GM21825 (cell line): ENCODE results near the gene ARX.
A peak's percentile ranks its signal among the peaks of the same experiment; 100 is the strongest.

Source experiments
- ATAC-seq: cut with Tn5 transposase; IDR thresholded peaks from one replicate; pipeline ENCODE4 v1.9.1; 2021; ENCODE audit warnings: mild to moderate bottlenecking, moderate library complexity; ENCODE audit not compliant: unreplicated experiment

The ARX gene

GRCh38 chrX:25015486-25016360 is at the start of gene ARX:
Gene ARX, minus strand, starts transcription at chrX:25015965. Its CDS starts 228 bp downstream, at chrX:25015737.
- no peak for ATAC-seq

DNA sequence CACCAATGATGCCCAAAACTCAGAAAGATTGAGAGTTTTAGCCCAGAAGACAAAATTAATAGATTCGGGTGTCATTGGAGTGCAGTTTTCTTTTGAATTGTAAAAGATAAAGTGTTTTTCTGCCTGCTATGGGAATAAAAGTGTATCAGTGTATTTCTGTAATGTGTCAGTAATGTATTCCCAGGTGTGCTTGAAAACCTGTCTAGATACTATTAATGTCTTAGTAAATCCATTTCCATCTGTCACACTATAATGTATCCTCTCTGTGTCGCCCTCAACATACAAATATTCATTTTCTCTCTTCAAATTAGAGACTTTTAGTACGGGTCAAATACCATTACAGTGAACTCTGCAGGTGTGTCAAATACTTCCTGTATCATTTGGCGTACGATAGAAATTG is 43.5 kb upstream of the ARX start:
- ATAC-seq = no peak

GRCh38 chrX:25052798-25053534 is 37.2 kb upstream of the ARX start:
- ATAC-seq = no peak

GRCh38 chrX:25049971-25050370 is 34.2 kb upstream of the ARX start:
- ATAC-seq = no peak

DNA sequence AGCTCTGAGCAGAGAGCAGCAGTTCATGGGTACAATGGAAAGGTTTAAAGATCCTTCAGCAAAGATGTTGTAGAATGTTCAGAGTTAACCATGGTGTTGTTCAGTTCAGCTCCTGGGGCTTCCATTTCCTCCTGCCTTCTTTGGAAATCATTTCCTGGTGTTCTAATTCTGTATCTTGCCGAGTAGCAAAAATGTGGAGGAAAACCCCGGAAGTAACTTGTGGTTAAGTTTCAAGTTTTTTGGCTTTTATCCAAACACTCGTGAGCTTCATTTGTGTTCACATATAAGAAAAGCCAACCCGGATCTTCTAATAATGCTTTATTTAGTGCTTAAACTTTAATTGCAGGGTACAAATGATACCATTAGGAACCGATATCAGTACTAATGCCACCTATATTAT is 33.6 kb upstream of the ARX start:
- no peak for ATAC-seq

GRCh38 chrX:25048178-25048577 is 32.4 kb upstream of the ARX start:
- no peak for ATAC-seq

GRCh38 chrX:25043192-25043591 is 27.4 kb upstream of the ARX start:
- no peak for ATAC-seq

- ATAC-seq = no peak
Observed at GRCh38 chrX:25039036-25039435, 23.3 kb upstream of the ARX start.

- no peak for ATAC-seq
Observed at GRCh38 chrX:25034889-25035288, 19.1 kb upstream of the ARX start.

DNA sequence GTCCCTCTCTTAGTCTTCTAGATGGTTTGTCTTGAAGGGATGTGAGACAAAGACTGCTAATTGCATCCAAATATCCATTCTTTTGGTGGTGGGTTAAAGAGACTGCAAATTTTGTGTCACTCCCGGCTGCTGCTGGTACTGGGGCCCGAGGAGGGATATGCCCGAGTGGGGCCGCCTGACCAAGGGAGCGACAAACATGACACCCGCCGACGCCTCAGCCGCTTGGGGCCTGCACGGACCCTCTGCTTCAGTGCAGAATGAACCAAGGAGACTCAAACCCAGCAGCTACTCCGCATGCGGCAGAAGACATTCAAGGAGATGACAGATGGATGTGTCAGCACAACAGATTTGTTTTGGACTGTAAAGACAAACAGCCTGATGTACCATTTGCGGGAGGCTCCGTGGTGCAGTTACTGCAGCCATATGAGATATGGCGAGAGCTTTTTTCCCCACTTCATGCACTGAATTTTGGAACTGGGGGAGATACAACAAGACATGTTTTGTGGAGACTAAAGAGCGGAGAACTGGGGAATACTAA is 13.6 kb upstream of the ARX start:
- no peak for ATAC-seq

DNA sequence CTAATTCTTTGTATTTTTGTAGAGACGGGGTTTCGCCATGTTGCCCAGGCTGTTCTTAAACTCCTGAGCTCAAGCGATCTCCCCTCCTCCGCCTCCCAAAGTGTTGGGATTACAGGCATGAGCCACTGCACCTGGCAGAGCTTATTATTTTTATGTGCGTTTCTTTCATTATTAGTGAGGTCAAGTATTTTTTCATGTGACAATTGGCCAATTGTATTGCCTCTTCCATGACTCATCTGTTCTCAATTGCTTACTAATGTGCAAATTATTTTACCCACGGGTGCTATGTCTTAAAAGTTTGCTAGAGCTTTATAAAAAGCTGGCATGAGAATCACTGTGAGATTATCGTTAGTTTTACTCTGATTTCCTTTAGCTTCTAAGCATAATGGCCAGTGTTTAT is 13.0 kb upstream of the ARX start:
- ATAC-seq = no peak

GRCh38 chrX:25026576-25026975 is 10.8 kb upstream of the ARX start:
- ATAC-seq = no peak

GRCh38 chrX:25025615-25026014 is 9.8 kb upstream of the ARX start:
- ATAC-seq = no peak

GRCh38 chrX:25023908-25024307 is 8.1 kb upstream of the ARX start:
- no peak for ATAC-seq

DNA sequence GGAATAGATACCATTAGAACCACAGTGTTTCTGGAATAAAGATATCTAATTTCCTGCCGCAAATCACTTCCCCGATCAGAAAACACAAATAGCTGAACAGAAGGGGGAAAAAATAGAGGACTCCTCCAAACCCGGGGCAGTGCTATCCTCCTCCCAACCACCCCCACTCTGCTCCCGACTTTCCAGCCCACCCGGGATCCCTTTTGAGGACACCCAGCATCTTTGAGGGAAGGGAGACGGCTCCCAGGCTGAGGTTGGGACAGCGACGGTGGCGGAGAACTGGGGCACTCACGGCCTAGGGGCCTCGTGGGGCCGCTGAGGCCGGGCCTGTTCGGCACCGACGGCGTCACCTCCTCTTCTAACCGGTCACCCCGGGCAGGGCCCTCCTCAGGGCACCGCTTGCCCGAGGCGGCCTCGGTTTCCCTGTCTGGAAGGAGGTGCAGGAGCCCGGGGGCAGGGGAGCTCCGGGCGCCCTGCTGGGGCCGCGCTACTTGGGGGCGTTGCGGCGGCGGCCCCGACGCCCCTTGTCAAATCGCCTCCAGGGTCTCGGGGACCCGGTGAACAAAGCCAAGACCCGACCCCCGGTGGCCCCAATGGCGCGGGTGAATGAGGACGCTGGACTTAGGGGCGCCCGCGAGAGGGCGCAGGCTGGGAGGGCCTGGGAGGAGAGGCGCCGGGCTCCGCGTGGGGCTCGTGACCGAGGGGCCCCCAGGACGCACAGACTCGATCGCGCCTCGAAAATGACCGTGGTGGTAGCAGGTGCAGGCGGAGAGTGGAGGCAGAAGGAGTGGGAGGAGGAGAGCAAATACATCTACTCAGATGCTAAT is 6.9 kb upstream of the ARX start:
- ATAC-seq = no peak

- ATAC-seq = peak; percentile 63
Observed at GRCh38 chrX:25020905-25021449, 5.2 kb upstream of the ARX start.

- ATAC-seq = peak; percentile 27
Observed at GRCh38 chrX:25020391-25020904, 4.7 kb upstream of the ARX start.

- ATAC-seq = no peak
Observed at GRCh38 chrX:25019707-25020390, 4.1 kb upstream of the ARX start.

GRCh38 chrX:25018682-25019081 is 2.9 kb upstream of the ARX start:
- ATAC-seq = no peak

DNA sequence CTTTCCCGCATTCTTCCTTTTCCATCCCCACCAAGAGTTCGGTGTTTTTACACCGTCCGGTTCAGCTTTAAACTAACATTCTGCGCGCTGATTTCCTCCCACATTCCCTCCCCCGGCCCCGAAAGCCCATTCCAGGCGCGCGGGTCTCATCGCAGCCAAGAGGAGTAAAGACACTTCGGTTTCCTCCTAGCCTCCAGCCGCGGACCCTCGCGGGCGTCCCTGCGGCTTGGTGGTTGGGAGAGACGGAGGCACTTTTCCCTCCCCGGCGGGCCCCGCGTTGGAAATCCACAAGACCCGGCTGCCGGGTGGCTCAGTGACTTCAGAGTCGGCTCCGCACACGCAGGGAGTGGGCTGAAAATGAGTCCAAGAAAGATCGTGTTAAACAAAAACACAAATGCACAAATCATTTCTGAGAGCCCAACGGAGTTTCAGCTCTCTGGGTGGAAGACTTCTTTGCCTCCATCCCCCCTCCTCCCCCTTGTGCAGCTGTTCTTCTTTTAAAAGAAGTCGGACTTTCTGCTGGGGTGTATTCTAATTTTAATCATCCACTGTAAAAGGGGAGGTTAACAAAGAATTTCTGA is 2.0 kb upstream of the ARX start:
- ATAC-seq = no peak
